ENCODE measurements around the gene ZER1. TPM values are rescaled to one million over a fixed set of nuclear protein-coding genes. Genes with fewer than 3 reads are reported as not detected.

Gene ZER1
- total RNA-seq, 3 donors from 2014 or later (not counting 1 experiment from before 2014, with no cell fraction given): 35.0 to 37.4 (median 35.2) TPM

DNA sequence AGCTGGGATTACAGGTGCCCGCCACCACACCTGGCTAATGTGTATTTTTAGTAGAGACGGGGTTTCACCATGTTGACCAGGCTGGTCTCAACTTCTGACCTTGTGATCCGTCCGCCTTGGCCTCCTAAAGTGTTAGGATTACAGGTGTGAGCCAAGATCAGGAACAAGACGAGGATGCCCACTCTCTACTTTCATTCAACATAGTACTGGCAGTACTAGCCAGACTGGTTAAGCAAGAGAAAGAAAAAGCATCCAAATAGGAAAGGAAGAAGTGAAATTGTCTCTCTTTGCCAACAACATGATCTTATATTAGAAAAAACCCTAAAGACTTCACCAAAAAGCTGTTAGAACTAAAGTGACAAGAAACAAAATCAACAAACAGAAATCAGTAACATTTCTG is 39.1 kb upstream of the ZER1 start:
- no peak overlapping the region for H3K4me3 Mint-ChIP-seq
- H3K27ac Mint-ChIP-seq: peak overlapping the region in 1 of 2 donors; percentile 51
- H3K27ac ChIP-seq (ENCODE audit: low read length): no peak overlapping the region
- H3K36me3 ChIP-seq (ENCODE audit: control insufficient read depth, insufficient read depth, low read length): peaks cover 20% of the 10 kb centered on the region
- DNase-seq: no peak
- H3K27me3 ChIP-seq (ENCODE audit: control insufficient read depth, insufficient read depth, low read length): no peaks in the 10 kb centered on the region
- no peak overlapping the region for H3K4me3 ChIP-seq (ENCODE audit: low read length)
- no peaks in the 10 kb centered on the region for H3K27me3 Mint-ChIP-seq (ENCODE audit: low read depth in 2 of 2)
- ATAC-seq: no peak
- TF ChIP-seq, protein P1, sequence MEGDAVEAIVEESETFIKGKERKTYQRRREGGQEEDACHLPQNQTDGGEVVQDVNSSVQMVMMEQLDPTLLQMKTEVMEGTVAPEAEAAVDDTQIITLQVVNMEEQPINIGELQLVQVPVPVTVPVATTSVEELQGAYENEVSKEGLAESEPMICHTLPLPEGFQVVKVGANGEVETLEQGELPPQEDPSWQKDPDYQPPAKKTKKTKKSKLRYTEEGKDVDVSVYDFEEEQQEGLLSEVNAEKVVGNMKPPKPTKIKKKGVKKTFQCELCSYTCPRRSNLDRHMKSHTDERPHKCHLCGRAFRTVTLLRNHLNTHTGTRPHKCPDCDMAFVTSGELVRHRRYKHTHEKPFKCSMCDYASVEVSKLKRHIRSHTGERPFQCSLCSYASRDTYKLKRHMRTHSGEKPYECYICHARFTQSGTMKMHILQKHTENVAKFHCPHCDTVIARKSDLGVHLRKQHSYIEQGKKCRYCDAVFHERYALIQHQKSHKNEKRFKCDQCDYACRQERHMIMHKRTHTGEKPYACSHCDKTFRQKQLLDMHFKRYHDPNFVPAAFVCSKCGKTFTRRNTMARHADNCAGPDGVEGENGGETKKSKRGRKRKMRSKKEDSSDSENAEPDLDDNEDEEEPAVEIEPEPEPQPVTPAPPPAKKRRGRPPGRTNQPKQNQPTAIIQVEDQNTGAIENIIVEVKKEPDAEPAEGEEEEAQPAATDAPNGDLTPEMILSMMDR (IDR thresholded peaks at IDR 0.05): no peak
- no peaks in the 10 kb centered on the region for H3K4me1 Mint-ChIP-seq
- H3K9me3 Mint-ChIP-seq: no peaks in the 10 kb centered on the region
- H3K36me3 Mint-ChIP-seq: no peaks in the 10 kb centered on the region
- intact Hi-C loops (cut with micrococcal nuclease): no loop called here
- no peaks in the 10 kb centered on the region for H3K9me3 ChIP-seq (ENCODE audit: control insufficient read depth, insufficient read depth, low read length)
- no peaks in the 10 kb centered on the region for H3K4me1 ChIP-seq (ENCODE audit: control insufficient read depth, insufficient read depth, low read length)
- WGBS (ENCODE audit: insufficient coverage): 92% methylated on average over 4 of the region's 5 CpGs

DNA sequence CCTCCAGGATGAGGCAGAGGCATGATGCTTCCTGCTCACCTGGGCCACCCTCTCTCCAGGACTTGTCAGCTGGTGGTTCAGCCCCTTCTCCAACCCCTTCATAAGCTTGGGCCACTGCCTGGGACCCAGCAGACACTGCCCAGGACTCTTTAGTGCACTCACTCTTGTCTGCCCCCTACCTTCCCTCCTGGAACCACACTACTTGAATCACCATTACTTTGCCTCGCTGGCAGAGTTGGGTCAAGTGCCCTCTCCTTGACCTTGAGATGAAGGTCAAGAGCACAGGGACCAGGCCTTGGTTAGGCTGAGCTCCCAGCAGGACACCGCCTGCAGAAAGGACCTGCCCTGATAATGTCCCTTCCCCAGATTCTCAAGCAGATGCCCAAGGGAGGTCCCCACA is 38.1 kb upstream of the ZER1 start:
- DNase-seq (no peak), ATAC-seq (no peak)
- Mint-ChIP-seq H3K9me3 (no peaks in the 10 kb centered on the region), H3K4me3 (no peak overlapping the region), H3K4me1 (no peaks in the 10 kb centered on the region), H3K27ac (peak overlapping the region in 1 of 2 donors; percentile 45), H3K36me3 (no peaks in the 10 kb centered on the region), H3K27me3 (ENCODE audit: low read depth in 2 of 2) (no peaks in the 10 kb centered on the region)
- no peaks in the 10 kb centered on the region for H3K4me1 ChIP-seq (ENCODE audit: control insufficient read depth, insufficient read depth, low read length)
- intact Hi-C loops (cut with micrococcal nuclease): no loop called here
- H3K36me3 ChIP-seq (ENCODE audit: control insufficient read depth, insufficient read depth, low read length): peaks cover 30% of the 10 kb centered on the region
- no peak overlapping the region for H3K27ac ChIP-seq (ENCODE audit: low read length)
- H3K4me3 ChIP-seq (ENCODE audit: low read length): no peak overlapping the region
- 91% methylated on average over 2 of the region's 2 CpGs for WGBS (ENCODE audit: insufficient coverage)
- no peaks in the 10 kb centered on the region for H3K9me3 ChIP-seq (ENCODE audit: control insufficient read depth, insufficient read depth, low read length)
- H3K27me3 ChIP-seq (ENCODE audit: control insufficient read depth, insufficient read depth, low read length): no peaks in the 10 kb centered on the region
- TF ChIP-seq, protein P1 (IDR thresholded peaks at IDR 0.05): no peak

DNA sequence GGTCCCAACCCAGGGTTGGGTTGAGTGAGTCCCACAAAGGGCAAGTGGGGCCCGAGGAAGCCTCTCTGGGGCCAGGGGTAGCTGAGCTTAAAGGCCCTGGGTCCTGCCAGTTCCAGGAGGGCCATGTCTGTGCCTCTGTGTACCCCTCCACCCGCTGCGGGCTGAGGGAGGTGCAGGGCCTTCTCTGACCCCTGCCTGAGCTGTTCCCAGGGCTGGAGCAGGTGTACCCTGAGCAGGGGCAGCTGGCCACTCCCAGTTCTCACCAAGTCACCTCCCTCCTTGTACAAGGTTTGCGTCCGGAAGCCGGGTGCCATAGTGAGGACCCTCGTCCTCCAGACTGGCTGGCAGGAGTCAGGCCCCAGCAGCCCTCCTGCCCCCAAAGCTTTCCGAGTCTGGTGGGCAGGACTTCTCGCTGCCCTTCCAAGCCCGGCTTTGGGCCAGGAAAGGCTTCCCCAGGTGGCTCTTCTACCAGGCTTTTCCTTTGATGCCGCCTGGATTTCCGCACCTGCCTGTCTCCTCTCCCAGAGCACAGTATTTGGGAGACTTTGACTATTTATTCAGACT is 37.4 kb upstream of the ZER1 start:
- no peaks in the 10 kb centered on the region for H3K9me3 ChIP-seq (ENCODE audit: control insufficient read depth, insufficient read depth, low read length)
- H3K9me3 Mint-ChIP-seq: no peaks in the 10 kb centered on the region
- WGBS (ENCODE audit: insufficient coverage): 95% methylated on average over 12 of the region's 12 CpGs

More for the DNA sequence above, 37.4 kb upstream of the ZER1 start:
- TF ChIP-seq, protein P1 (IDR thresholded peaks at IDR 0.05): no peak
- Histone ChIP-seq H3K4me1 (ENCODE audit: control insufficient read depth, insufficient read depth, low read length) (no peaks in the 10 kb centered on the region), H3K4me3 (ENCODE audit: low read length) (no peak overlapping the region), H3K27ac (ENCODE audit: low read length) (no peak overlapping the region), H3K27me3 (ENCODE audit: control insufficient read depth, insufficient read depth, low read length) (no peaks in the 10 kb centered on the region), H3K36me3 (ENCODE audit: control insufficient read depth, insufficient read depth, low read length) (peaks cover 30% of the 10 kb centered on the region)
- Mint-ChIP-seq H3K4me3 (no peak overlapping the region), H3K4me1 (no peaks in the 10 kb centered on the region), H3K36me3 (no peaks in the 10 kb centered on the region), H3K27ac (no peak overlapping the region), H3K27me3 (ENCODE audit: low read depth in 2 of 2) (no peaks in the 10 kb centered on the region)
- intact Hi-C loops (cut with micrococcal nuclease): no loop called here
- no peak for DNase-seq
- ATAC-seq: no peak
